Urinary bladder (tissue), 4 donors: ENCODE results near the gene CUEDC2. TPM values are rescaled to one million over a fixed set of nuclear protein-coding genes. Genes with fewer than 3 reads are reported as not detected.

Experiments
- DNase-seq: peaks from one replicate; pipeline ENCODE4 v3.0.0-alpha.2; 2015; ENCODE audit errors: extremely low spot score
- H3K27ac ChIP-seq: one replicate; pipeline ENCODE4 v1.5.1; 2013; ENCODE audit warnings: low read depth, mild to moderate bottlenecking, moderate library complexity
- H3K36me3 ChIP-seq: one replicate; pipeline ENCODE4 v1.6.1; 2013; ENCODE audit warnings: mild to moderate bottlenecking, moderate library complexity; ENCODE audit not compliant: insufficient read depth
- H3K4me1 ChIP-seq: one replicate; pipeline ENCODE4 v1.6.1; 2013; ENCODE audit warnings: mild to moderate bottlenecking, moderate library complexity; ENCODE audit not compliant: insufficient read depth
- H3K4me3 ChIP-seq: one replicate; pipeline ENCODE4 v1.5.1; 2013; ENCODE audit warnings: low read depth, low read length
- WGBS: extraction: QIAGEN DNeasy Blood & Tissue Kit; methylation state at CpG from one replicate; pipeline ENCODE4 v1.1.7; 2013; 5-methylcytosine and 5-hydroxymethylcytosine counted together
- polyA plus RNA-seq: library from polyadenylated mRNA; stranded (reverse); fragments of 200-250 nt; gene quantifications from one replicate; pipeline ENCODE4 v1.2.3, GENCODE V29; 2013
- total RNA-seq: library from RNA; depleted of rRNA; stranded (reverse); fragments of >200 nt; gene quantifications from one replicate; pipeline ENCODE4 v1.2.3, GENCODE V29; 2014
- donor health status: healthy with polysubstance abuse.
- donor health status: healthy.

CUEDC2 gene
- total and polyA plus RNA-seq, 2 donors: 26.9 to 77.9 TPM

DNA sequence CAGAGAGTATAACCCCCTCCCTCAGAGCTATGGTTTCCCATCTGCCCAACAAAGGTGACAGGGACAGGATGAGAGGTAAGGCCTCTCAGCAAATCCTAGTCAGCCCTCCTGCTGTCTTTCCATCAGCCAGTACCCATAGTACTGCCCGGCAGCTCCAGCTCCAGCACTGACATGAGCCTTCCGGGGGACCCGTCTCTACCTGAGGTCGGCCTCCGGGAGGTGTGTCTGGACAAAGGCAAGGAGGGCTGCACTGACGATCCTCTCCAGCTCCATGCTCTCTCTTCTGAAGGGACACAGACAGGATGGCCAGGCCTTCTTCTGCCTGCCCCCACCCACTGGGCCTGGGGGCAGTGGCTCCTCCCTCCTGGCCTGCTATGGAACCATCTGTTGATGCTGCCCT is 7.5 kb downstream of the CUEDC2 start:
- no peak for DNase-seq
- H3K4me3 ChIP-seq: no peak overlapping the region
- WGBS: 78% methylated on average over 6 of the region's 6 CpGs
- H3K4me1 ChIP-seq: no peaks in the 10 kb centered on the region
- H3K27ac ChIP-seq: no peak overlapping the region
- H3K36me3 ChIP-seq: no peaks in the 10 kb centered on the region

GRCh38 chr10:102424145-102424544 is 8.2 kb downstream of the CUEDC2 start:
- Histone ChIP-seq H3K4me1 (no peaks in the 10 kb centered on the region), H3K4me3 (no peak overlapping the region), H3K36me3 (no peaks in the 10 kb centered on the region), H3K27ac (no peak overlapping the region)
- no peak for DNase-seq
- WGBS: 90% methylated on average over 9 of the region's 9 CpGs

DNA sequence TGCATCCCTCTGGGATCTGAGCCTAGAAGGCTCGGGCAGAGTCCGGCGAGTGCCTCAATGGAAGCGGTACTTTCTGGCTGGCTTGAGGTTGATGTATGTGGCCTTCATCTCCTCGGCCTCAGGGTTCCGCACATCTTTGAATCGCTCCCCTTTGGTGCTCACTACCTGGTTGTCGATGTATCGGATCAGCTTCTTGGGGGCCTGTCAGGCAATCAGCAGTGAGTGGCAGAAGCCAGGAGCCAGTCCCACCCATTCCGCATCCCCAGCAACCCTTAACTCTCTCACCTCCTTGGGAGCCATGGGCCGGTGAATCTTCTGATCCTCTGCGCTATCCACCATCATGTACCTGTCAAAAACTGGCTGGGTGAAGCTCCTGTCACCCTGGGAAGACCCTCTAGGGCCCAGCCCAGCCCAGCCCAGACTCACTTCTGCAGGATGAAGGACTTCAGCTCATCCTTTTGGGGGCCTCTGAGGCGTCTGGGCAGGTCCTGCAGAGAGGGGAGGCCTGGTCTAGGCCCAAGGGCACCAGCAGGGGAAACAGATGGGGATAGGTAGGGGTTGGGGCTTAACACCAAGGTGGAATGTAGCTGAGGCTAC is 8.9 kb downstream of the CUEDC2 start:
- 92% methylated on average over 13 of the region's 13 CpGs for WGBS
- H3K4me1 ChIP-seq: no peaks in the 10 kb centered on the region
- no peak for DNase-seq
- H3K36me3 ChIP-seq: no peaks in the 10 kb centered on the region
- H3K4me3 ChIP-seq: no peak overlapping the region
- H3K27ac ChIP-seq: no peak overlapping the region

DNA sequence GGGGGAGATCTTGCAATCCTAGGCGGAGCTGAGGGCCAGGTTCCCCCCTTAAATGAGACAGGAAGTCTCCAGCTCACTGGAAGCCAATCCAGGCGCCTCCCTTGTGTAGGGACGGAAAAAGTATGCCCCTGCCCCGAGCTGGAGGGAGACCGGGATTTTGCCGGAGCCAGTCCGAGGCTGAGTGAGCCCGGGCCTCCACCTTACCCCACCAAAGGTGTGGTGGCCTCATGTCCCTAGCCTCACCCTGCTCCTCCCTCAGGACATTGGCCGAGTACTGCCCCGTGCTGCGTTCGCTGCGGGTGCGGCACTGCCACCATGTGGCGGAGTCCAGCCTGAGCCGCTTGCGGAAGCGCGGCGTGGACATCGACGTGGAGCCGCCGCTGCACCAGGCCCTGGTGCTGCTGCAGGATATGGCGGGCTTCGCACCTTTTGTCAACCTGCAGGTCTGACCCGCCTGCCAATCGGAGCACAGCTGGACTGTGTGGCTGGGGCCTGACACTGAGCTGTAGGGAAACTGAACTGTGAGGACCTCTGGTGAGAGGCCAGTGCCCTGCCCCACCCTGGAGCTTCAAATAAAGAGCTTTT is 9.7 kb downstream of the CUEDC2 start:
- H3K36me3 ChIP-seq: no peaks in the 10 kb centered on the region
- H3K4me1 ChIP-seq: no peaks in the 10 kb centered on the region
- peak overlapping the region; percentile 42 for H3K27ac ChIP-seq
- peak overlapping the region; percentile 89 for H3K4me3 ChIP-seq
- WGBS: 6% methylated on average over 28 of the region's 28 CpGs
- no peak for DNase-seq

DNA sequence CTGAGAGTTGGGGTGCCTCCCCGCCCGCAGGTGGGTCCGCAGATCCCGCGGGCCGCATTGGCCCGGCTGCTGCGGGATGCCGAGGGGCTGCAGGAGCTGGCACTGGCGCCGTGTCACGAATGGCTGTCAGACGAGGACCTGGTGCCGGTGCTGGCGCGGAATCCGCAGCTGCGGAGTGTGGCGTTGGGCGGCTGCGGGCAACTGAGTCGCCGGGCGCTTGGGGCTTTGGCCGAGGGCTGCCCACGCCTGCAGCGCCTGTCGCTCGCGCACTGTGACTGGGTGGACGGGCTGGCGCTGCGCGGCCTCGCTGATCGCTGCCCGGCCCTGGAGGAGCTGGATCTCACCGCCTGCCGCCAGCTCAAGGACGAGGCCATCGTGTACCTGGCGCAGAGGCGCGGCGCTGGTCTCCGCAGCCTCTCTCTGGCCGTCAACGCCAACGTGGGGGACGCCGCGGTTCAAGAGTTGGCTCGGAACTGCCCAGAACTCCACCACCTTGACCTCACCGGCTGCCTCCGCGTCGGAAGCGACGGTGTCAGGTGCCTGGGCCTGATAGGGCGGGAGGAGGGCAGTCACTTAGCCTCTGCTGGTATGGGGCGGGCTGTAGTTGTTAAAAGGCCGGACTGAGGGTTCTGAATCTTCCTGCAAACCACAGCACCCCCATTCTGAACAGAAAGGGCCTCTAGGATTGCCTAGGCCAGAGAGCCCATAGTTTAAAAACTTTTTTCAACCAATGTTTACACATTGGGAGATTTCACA is 10.4 kb downstream of the CUEDC2 start:
- Histone ChIP-seq H3K4me1 (no peaks in the 10 kb centered on the region), H3K4me3 (peak overlapping the region; percentile 89), H3K36me3 (no peaks in the 10 kb centered on the region), H3K27ac (peak overlapping the region; percentile 86)
- DNase-seq: no peak
- WGBS: 2% methylated on average over 62 of the region's 62 CpGs

GRCh38 chr10:102421507-102421756 is 10.9 kb downstream of the CUEDC2 start:
- H3K36me3 ChIP-seq: no peaks in the 10 kb centered on the region
- peak overlapping the region; percentile 89 for H3K4me3 ChIP-seq
- 0% methylated on average over 14 of the region's 14 CpGs for WGBS
- no peak for DNase-seq
- peak overlapping the region; percentile 86 for H3K27ac ChIP-seq
- no peaks in the 10 kb centered on the region for H3K4me1 ChIP-seq

DNA sequence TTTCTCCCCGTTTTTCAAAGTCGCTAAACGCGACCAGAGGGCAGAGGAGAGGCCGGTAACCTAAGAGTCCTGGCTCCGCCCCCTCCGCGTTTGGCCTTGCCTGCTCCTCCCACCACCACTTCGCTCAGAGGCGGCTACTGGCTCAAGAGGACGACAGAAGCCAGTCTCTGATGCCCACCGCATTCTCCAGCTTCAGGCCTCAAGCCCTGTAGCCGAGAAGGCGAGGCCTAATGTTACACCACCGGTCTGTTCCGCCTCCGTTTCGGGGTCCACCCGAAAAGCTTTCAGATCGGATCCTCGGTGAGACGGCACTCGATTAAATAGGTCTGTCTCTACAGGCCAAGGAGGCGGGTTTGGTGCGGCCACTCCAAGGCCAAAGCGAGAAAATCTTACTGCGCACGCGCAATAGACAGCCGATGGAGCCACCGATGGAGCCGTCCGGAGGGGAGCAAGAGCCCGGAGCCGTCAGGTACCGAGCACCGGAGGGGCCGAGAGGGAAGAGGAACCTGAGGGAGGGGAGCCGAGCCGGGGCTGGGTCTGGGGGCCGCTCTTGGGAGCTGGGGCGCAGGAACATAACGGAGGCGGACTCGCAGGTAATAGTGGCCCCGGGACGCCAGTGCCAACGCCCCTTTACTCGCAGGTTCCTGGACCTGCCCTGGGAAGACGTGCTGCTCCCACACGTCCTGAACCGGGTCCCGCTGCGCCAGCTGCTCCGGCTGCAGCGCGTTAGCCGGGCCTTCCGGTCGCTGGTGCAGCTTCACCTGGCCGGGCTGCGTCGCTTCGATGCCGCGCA is 11.5 kb downstream of the CUEDC2 start, which contains the start of gene FBXL15:
Gene FBXL15 (plus strand): TSS at position 123 of the 793 bp plus-strand sequence. CDS start 294 bp downstream, at position 417.
- peak; percentile 97 for DNase-seq
- no peaks in the 10 kb centered on the region for H3K36me3 ChIP-seq
- H3K4me1 ChIP-seq: no peaks in the 10 kb centered on the region
- peak within 1 kb of the TSS; percentile 89 for H3K4me3 ChIP-seq
- peak within 1 kb of the TSS; percentile 86 for H3K27ac ChIP-seq
- under 1% methylated on average over 66 of the region's 66 CpGs for WGBS

DNA sequence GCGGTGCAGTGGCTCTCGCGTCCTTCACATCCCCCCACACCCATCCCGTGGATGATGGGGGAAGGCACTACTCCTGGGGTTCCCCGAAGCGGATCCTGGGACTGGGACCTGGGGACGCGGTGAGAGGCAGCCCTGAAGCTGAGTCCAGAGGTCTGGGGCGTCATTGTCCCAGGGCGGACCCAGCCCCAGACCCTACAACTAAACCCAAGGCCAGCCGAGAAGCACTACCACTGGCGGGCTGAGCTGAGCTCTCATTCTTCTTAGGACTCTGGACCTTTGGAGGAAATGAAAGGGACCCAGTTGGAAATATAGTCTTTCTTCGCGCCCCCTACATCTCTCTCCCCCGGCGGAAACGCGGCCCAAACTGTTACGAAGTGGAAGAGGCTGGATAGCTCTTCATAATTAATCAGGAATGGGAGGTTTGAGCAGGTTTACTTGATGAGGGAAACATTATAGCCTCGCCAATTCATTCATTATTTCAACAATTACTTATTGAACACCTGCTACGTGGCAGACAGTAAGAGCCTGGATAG is 12.1 kb downstream of the CUEDC2 start:
- WGBS: 2% methylated on average over 21 of the region's 21 CpGs
- Histone ChIP-seq H3K4me3 (peak overlapping the region; percentile 89), H3K4me1 (no peaks in the 10 kb centered on the region), H3K27ac (no peak overlapping the region), H3K36me3 (no peaks in the 10 kb centered on the region)
- DNase-seq: no peak

- Histone ChIP-seq H3K27ac (no peak overlapping the region), H3K4me1 (no peaks in the 10 kb centered on the region), H3K36me3 (no peaks in the 10 kb centered on the region), H3K4me3 (peak overlapping the region; percentile 89)
- WGBS: under 1% methylated on average over 54 of the region's 54 CpGs
- no peak for DNase-seq
Measured at GRCh38 chr10:102419269-102420180, 12.8 kb downstream of the CUEDC2 start.

DNA sequence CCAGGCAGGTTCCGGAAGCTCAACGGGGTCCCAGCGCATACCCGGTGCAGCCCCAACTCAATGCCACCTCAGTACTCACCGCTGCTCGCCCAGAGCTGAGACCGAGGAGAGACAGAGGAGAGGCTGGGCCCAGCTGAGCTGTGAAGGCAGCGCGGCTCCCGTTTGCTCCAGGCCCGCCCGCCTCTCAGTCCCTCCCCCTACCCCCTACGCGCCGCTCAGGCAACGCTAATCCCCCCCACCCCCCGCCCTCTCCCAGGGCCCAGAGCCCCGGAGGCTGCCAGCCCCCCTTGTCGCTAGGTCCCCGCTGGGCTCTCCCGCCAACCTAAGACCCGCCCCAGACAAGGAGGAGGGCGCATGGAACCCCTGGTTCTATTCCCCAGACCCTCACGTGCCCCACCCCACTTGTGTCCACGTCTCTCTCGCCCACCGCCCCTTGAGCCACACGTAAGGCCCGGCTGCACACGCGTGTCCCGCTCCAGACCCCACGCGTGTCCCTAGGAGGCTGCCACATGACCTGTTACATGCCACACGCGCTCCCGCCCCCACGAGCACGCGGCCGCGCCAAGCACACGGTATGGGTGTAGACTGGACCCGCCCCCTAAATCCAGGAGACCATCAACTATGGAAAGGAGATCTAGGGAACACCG is 13.6 kb downstream of the CUEDC2 start, which contains the start of gene PSD:
Gene PSD (minus strand): TSS at position 164 of the 647 bp plus-strand sequence. CDS start 1,747 bp downstream, outside the sequence.
- WGBS: 2% methylated on average over 45 of the region's 45 CpGs
- DNase-seq: no peak
- Histone ChIP-seq H3K4me1 (no peaks in the 10 kb centered on the region), H3K36me3 (no peaks in the 10 kb centered on the region), H3K4me3 (peak within 1 kb of the TSS; percentile 89), H3K27ac (no peak within 1 kb of the TSS)

DNA sequence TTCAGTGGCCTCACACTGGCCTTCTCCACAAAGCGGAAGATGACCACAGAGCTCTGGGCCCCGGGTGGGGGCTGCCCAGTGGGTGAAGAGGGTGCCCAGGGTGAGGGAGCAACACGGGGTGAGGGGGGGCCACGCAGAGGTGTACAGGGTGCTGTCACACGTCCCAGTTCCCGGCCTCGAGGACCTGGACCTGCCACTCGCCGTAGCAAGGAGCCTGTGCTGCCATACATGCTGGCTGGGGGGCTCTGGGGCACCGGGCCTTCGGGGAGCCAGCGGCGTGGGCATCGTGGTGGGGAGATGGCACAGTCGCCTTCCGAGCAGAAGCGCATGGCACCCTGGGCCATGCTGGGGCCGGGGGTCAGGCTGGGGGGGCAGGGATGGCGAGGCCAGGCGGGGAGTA is 15.7 kb downstream of the CUEDC2 start:
- Histone ChIP-seq H3K4me3 (no peak overlapping the region), H3K36me3 (no peaks in the 10 kb centered on the region), H3K4me1 (no peaks in the 10 kb centered on the region), H3K27ac (no peak overlapping the region)
- 85% methylated on average over 20 of the region's 20 CpGs for WGBS
- DNase-seq: no peak

- WGBS: 76% methylated on average over 9 of the region's 9 CpGs
- Histone ChIP-seq H3K4me3 (no peak overlapping the region), H3K36me3 (no peaks in the 10 kb centered on the region), H3K4me1 (no peaks in the 10 kb centered on the region), H3K27ac (no peak overlapping the region)
- DNase-seq: no peak
Measured at GRCh38 chr10:102416283-102416682, 16.1 kb downstream of the CUEDC2 start.
